Activated T-helper 1 cell treated with Interleukin-2 at 50 U/mL for 16 hours (primary cell): ENCODE data around the gene ATP2B1.

Source experiments
- DNase-seq: peaks from one replicate; pipeline ENCODE4 v3.0.0-alpha.2; 2020; ENCODE audit warnings: low read depth

The ATP2B1 gene

DNA sequence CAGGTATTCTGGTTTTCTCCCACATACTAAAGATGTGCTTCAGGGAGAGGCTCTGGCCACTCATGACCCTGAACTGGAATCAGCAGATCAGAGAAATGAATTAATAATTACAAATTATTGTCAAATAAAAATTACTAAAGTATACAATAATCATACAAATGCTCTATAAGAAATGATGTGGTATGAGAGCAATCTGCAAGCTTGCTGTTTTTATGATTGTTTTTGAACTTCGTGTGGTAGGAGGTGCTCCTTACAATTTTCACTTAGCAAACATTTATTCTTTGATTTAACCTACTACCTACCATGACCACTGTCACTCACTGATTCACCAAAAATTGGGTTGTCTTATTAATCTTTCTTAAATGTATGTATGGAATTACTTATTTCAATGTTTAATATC lies 16.2 kb downstream of the ATP2B1 start:
- DNase-seq: no peak

DNA sequence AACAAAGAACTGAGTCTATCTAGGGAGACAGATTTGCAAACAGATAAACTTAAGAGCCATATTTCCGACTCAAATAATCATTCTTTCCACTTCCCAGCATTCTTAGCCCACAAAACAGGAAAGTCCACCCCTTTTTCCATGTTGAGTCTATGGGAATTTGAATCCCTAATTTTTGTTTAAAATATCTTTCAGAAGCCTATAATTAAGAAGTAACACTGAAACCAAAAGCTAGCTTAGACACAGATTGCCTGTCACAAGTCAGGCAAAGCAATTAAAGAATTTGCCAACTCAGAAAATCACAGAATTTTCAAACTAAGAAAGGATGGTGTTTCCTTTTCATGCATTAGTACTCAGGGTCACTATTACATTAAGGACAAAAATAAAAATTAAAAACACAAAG lies 17.0 kb downstream of the ATP2B1 start:
- DNase-seq: no peak

DNA sequence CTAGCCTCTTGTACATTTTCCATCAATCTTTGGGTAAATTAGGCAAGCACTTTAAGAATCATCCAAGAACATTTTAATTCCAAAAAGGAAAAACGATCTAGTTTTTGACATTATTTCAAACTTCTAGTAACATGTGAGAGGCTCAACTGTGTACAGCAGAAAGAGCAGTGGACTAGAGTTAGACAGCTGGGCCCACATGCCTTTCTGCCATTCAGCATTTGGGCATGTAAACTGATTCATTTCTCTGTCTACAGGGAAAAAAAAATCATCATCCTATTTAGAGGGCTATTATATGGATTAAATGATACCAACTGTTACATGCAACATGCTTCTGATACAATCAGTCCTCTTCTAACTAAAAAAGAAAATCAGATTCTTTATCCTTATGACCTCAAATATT lies 17.7 kb downstream of the ATP2B1 start:
- no peak for DNase-seq

DNA sequence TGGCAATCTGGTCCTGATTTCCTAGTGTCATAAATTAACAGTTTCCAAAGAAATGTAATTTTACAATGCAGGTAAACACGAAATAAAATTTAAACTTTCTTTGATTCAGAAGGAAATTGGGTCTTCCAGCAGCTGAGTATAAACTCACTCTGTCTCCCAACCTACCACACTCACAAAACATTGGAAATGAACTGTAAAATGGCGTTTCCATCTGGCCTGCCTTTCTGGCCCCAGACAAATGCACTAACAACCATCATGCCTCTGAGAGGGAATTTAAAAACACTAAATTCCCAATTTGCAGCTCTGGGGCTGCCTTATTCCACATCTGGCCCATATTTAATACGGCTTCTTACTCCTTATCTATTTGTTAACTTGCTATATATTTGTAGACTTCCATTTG lies 19.3 kb downstream of the ATP2B1 start:
- no peak for DNase-seq

- no peak for DNase-seq
Measured at GRCh38 chr12:89686311-89686710, 22.3 kb downstream of the ATP2B1 start.

- no peak for DNase-seq
Measured at GRCh38 chr12:89685363-89685972, 23.2 kb downstream of the ATP2B1 start.

DNA sequence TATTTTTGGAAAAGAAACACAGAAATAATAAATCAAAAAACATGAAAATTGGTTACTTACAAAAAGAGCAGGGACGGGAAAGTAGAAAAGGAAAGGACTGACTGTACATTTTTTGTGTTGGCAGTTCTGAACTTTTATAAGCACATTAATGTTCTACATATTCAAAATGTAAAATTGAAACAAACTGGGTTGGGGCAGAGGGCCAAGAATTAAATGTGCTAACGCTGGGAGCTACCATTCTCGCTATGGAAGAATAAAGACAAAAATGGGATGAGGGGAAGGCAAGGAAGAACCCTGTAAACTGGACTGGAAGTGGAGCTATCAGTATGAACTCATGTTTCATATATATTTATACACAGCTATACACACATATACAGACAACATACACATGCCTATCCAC lies 24.5 kb downstream of the ATP2B1 start:
- no peak for DNase-seq

DNA sequence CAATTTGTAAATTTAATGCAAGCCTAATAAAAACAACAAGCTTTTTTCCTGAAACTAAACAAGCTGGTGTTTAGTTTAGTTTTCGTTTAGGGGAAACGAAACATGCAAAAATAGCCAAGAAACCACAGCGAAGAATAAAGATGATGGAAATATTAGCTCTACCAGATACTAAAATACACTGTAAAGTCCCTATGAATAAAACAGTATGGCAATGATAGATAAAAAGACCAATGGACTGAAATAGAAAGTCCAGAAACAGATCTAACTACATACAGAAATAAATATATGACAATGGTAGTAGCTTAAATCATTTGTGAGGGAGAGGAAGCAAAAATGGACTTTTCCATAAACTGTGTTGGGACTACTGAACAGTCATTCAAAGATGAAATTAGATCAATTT lies 26.4 kb downstream of the ATP2B1 start:
- no peak for DNase-seq

DNA sequence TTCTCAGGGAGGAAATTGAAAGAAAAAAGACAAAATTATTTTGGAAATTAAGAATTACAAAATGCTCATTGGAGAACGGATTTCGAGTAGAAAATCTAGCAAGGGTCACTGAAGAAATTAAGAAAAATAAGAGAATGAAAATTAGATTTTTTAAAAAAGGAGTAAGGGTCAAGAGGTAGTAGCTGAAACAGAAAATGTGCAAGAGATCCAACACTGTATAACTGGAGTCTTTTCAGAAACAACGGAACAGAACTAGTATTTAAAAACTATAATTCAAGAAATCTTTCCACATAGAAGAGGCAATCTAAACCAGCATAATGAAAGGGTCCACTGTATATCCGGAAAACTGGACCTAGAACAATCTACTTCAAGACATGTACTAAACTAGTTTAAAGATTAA lies 28.2 kb downstream of the ATP2B1 start:
- DNase-seq: no peak

- DNase-seq: no peak
Measured at GRCh38 chr12:89679631-89680030, 29.0 kb downstream of the ATP2B1 start.

- no peak for DNase-seq
Measured at GRCh38 chr12:89678225-89678624, 30.4 kb downstream of the ATP2B1 start.

GRCh38 chr12:89676930-89677329 lies 31.7 kb downstream of the ATP2B1 start:
- no peak for DNase-seq

- no peak for DNase-seq
Measured at GRCh38 chr12:89674326-89674942, 34.2 kb downstream of the ATP2B1 start.

DNA sequence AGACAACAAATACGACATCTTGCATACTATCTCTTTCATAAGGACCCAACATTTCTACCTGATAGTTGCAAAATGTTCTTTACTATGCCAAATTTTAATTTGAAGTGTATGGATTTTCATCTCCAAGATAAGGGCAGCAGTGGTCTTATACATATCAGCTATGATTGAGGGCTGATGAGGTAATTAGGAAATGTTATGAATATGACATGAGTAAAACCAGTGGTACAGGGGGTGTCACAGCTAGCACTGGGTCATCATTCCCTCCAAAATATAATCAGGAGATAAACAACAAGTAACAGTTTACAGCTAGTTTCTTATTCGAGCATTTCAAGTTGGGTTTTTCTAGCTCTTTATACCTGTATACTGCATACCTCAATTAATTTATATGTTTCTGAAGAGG lies 35.0 kb downstream of the ATP2B1 start:
- no peak for DNase-seq

GRCh38 chr12:89672589-89672979 lies 36.1 kb downstream of the ATP2B1 start:
- no peak for DNase-seq

DNA sequence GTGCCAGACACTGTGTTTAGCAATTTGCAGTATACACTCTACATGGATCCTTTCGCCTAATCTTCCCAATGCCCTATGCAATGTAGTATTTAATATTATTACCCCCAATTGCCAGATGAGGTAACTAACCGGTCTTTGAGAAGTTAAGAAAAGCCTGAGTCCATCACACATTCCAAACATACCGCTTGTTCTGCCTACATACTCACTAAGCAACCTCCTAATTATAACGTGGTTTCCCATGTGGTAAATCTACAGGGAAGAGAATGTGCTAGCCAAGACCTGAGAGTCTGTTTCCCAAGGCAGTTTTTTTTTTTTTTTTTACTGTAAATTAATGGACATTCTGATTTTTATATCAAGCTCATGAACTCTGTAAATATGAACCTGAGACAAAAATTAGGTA lies 37.2 kb downstream of the ATP2B1 start:
- no peak for DNase-seq

GRCh38 chr12:89669197-89669596 lies 39.4 kb downstream of the ATP2B1 start:
- DNase-seq: no peak

DNA sequence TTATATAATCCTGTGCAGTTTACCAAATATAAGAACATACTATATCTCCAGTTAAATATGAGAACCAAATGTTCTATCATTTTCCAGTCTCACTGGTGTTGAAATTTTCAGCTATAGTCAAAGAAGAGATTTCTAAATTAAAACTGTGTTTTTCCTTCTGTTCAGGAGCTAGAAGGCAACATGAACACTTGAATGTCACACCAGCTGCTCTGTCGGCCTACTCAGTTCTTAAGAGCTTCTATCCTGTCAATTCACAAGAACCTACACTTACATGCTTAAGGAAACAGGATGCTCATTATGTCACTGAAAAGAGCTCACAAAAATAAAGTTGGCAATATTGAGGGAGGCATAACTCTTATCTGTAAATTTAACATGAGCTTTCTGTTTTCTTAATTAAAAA lies 43.1 kb downstream of the ATP2B1 start:
- DNase-seq: no peak

DNA sequence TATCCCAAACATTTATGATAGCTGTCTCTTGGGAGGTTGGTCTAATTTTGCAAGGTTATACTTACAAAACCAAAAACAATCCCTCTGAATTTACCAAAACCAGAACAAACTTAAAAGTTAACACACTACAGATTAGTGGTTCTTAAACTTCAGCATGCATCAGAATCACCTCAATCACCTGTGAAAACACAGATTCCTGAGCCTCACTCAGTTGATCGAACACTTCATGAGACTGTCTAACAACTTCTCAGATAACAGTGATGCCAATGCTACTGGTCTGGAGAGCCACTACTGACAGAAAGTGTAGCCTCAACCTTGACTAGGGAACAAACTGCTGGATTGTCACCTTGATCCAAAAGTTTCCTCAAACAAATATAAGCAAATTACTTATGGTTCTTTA lies 44.2 kb downstream of the ATP2B1 start:
- no peak for DNase-seq

GRCh38 chr12:89663577-89664357 lies 44.9 kb downstream of the ATP2B1 start:
- no peak for DNase-seq

DNA sequence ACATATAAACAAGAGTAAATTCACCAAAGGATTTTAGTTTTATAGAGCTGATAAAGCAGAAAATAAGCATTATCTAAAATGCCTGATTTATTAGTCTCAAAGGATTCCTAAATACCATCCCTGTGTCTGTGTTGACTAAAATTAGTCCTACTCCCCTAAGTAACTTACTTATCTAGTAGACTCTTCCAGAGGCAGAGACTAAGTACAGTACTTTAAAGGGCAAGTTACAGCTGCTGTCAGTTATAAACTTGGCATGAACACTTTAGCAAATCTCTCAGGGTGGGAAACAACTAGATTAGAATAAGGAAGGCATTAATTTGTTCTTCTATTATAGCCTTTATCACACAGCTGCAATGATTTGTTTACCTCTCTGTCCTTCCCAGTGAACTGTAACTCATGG lies 46.0 kb downstream of the ATP2B1 start:
- DNase-seq: no peak

GRCh38 chr12:89661706-89662330 lies 46.8 kb downstream of the ATP2B1 start:
- no peak for DNase-seq

- no peak for DNase-seq
Measured at GRCh38 chr12:89657739-89658138, 50.9 kb downstream of the ATP2B1 start.
